Spleen (tissue), 7 donors: Measurements from ENCODE around the gene SLC7A4.

Experiments used
- POLR2A ChIP-seq, 3 donors: fragments of 450-650 bp; IDR thresholded peaks; one replicate each; pipeline ENCODE4 v1.5.1; 2017; ENCODE audit warnings: antibody characterized with exemption in 3 of 3, mild to moderate bottlenecking in 1 of 3
- TF ChIP-seq, protein P1 (sequence below), 11 experiments: fragments of 200-600 bp in 7 of 11; fragments of 450-650 bp in 4 of 11; sonication (generic) in 4 of 11; IDR thresholded peaks in 8 of 11; conservative IDR thresholded peaks in 3 of 11; 1 replicate in 7 of 11; 2 replicates in 4 of 11; pipeline versions ENCODE4 v1.4.0 to v1.8.0; 2016 to 2021; ENCODE audit warnings: antibody characterized with exemption in 11 of 11, inconsistent platforms in 4 of 11, mild to moderate bottlenecking in 1 of 11
- donor health status: DM: no; HTN: no; CAD: no; lungs with moderate emphysema.
- donor health status: DM: no; HTN: no; CAD: no.
- donor health status: DM: no; HTN: no; CAD: no.

DNA sequence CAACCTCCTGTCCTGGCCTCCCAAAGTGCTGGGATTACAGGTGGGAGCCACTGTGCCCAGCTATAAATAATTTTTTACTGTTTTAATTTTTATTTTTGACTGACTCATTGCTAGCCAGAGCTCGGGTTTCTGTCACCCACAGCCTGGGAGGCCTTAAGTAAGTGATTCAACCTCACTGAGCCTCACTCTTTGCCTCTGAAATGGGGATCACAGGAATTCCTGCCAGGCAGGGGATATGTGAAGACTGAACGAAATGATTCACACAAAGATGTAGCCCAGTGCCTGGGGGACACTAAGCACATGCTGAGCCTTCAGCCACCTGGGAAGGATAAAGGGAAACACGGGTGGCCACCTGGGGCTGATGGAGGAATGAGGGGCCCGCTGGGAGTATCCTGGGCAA, 9.6 kb upstream of the SLC7A4 start:
- TF ChIP-seq, protein P1, sequence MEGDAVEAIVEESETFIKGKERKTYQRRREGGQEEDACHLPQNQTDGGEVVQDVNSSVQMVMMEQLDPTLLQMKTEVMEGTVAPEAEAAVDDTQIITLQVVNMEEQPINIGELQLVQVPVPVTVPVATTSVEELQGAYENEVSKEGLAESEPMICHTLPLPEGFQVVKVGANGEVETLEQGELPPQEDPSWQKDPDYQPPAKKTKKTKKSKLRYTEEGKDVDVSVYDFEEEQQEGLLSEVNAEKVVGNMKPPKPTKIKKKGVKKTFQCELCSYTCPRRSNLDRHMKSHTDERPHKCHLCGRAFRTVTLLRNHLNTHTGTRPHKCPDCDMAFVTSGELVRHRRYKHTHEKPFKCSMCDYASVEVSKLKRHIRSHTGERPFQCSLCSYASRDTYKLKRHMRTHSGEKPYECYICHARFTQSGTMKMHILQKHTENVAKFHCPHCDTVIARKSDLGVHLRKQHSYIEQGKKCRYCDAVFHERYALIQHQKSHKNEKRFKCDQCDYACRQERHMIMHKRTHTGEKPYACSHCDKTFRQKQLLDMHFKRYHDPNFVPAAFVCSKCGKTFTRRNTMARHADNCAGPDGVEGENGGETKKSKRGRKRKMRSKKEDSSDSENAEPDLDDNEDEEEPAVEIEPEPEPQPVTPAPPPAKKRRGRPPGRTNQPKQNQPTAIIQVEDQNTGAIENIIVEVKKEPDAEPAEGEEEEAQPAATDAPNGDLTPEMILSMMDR (IDR thresholded peaks at IDR 0.05 in 8 of 11, conservative IDR thresholded peaks at IDR 0.05 in 3 of 11): no peak
- TF ChIP-seq POLR2A (IDR thresholded peaks at IDR 0.05): no peak
